ENCODE results near the gene ZNF280D.
"Not testable (repeated sequence)": the region's sequence is repeated elsewhere in the genome, so short reads cannot be mapped to it uniquely, and the experiment has no call there.

ZNF280D gene

DNA sequence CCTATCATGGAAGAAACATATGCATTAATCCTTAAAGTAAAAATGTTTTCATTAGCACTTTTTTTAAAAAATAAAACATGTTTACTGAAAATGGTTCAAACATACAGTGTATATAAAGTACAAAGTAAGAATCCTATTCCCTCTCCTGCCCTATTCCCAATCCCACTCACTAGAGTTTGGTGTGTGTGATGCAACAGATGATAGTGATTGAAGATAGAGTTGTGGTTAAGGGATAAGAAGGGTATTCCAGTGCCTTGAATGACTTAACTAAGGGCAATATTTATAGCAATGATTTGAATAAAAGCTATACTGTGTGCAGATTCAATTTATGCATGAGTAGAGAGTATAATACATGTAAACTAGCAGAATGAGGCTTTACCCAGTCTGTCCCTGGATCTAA, 18.1 kb downstream of the ZNF280D start:
- FAIRE-seq: no peak

- not testable (repeated sequence) for FAIRE-seq
Measured at GRCh38 chr15:56709502-56709901, 23.8 kb downstream of the ZNF280D start.

GRCh38 chr15:56699743-56700142, 33.6 kb downstream of the ZNF280D start:
- FAIRE-seq: no peak

- FAIRE-seq: no peak
Measured at GRCh38 chr15:56698270-56698669, 35.0 kb downstream of the ZNF280D start.

DNA sequence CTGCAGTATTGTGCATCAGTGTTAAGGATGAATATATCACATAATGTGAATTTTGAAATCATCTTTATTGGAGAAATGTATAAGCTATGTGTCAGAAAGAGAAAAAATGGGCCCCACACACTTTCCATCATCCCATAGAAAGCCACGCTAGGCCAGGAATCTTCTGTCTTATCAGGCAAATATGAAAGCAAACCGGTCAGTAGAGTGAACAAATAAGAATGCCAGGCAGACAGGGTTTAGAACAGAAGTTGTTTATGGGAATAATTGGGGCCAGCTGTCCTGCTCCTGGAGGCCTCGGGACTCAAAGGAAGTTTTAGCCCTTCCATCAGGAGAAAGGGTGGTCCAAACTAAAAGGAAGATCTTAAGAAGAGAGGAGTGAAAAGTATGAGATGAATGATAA, 39.5 kb downstream of the ZNF280D start:
- no peak for FAIRE-seq

GRCh38 chr15:56690733-56691132, 42.6 kb downstream of the ZNF280D start:
- FAIRE-seq: no peak

- FAIRE-seq: no peak
Measured at GRCh38 chr15:56683908-56684307, 49.4 kb downstream of the ZNF280D start.

- no peak for FAIRE-seq
Measured at GRCh38 chr15:56681113-56681512, 52.2 kb downstream of the ZNF280D start.

GRCh38 chr15:56679225-56679624, 54.1 kb downstream of the ZNF280D start:
- FAIRE-seq: no peak

DNA sequence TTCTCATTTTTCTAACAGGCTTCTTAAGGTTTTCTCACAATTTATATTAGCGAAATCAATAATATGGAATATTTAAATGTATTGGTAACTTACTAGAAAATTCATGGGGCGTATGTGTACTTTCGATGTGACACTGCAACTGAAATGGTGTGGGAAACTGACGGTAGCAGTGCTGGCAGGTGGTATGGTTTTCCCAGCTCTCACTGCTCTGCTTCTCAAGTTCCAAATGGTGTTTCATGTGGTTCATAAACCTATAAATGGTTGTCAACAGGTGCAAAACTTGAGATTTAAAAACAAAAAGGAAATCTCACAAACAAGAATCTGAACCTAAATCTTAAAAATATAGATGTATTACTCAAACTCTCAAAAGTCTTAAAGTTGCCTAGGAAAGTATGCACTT, 54.7 kb downstream of the ZNF280D start:
- no peak for FAIRE-seq

DNA sequence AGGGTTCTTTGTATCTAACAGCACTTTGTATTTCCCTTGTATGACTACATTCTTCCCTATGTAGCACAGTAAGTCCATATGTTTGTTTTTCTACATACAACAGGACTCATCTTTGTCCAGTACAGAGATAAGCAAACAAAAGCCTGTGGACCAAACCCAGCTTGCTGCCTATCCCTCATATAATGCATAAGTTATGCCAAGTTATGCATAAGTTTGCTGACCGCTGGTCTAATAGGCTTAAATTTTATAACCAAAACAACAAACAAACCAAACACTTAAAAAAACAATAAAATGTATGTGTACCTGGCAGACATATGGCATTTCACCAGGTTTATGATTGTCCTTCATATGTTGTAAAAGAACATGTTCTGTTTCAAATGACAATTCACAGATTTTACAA, 56.0 kb downstream of the ZNF280D start:
- FAIRE-seq: no peak

DNA sequence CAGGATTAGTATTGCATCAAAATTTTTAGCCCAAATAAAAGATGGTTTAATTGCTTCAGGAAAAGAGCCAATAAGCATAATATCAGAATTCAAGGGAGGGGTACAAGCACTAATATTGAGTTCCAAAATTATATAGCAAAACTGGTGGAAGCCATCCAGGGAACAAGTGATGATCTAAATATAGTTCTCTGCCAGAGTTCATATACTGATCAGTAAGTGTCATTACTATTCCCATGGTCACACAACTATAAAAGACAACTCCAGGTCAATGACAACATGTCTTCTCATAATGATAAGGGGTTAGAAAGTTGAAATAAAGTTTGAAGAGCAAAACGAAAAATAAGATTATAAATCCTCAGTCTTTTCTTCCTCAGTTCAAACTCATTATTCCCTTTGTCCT, 57.4 kb downstream of the ZNF280D start:
- FAIRE-seq: no peak

- no peak for FAIRE-seq
Measured at GRCh38 chr15:56674857-56675256, 58.5 kb downstream of the ZNF280D start.

DNA sequence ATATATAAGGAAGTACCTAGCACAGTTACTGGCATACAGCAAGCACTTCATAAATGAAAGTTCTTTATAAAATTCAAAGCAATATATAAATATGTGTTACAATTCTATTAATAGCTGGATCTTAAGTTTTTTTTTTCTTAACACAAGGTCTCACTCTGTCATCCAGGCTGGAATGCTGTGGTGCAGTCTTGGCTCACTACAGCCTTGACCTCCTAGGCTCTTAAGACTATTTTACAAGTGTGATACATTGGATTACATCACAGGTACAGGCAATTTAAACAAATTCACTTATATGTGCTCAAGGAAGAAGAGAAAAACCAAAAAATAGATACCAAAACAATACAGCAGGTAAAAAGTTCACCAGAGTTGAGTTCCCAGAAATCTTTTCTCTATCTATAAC, 60.6 kb downstream of the ZNF280D start:
- no peak for FAIRE-seq

- no peak for FAIRE-seq
Measured at GRCh38 chr15:56667517-56667916, 65.8 kb downstream of the ZNF280D start.

GRCh38 chr15:56660943-56661342, 72.4 kb downstream of the ZNF280D start:
- FAIRE-seq: no peak

- FAIRE-seq: no peak
Measured at GRCh38 chr15:56659197-56659596, 74.1 kb downstream of the ZNF280D start.

DNA sequence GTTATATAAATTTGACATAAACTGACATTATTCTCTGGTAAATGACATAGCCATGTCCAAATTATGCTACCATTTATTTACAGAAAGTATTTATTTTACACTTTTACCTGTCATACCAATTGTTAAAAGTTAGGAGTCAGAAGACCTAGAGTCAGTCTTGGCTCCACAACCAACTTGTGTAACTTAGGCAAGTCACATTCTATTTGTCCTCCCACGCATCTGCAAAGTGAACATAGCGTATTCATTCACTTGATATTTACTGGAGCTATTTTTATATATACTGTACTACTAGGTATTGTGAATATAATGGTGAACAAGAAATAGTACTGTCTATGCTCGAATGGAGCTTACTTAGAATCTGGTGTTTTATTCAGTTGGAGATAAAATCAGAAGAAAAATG, 78.7 kb downstream of the ZNF280D start:
- no peak for FAIRE-seq

- no peak for FAIRE-seq
Measured at GRCh38 chr15:56654216-56654615, 79.1 kb downstream of the ZNF280D start.

- FAIRE-seq: no peak
Measured at GRCh38 chr15:56653787-56654186, 79.5 kb downstream of the ZNF280D start.

DNA sequence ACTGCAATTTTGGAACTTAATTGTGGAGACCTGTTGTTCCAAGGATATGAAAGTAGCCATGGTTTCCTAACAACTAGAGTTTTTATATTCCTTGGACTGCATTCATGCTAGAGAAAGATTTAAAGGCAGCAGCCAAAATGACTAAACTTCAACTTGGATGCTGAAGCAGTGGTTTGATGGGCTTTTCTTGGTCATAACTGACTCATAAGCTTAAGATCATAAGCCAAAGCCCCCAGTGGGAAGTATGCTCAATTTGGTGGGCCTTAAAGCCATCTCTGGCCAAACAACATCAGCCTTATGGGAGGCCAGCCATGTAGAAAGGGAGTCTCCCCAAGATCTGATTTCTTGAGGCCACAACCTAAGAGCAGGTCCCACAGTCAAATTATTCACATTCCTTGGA, 80.2 kb downstream of the ZNF280D start:
- no peak for FAIRE-seq

- FAIRE-seq: no peak
Measured at GRCh38 chr15:56648311-56648710, 85.0 kb downstream of the ZNF280D start.

DNA sequence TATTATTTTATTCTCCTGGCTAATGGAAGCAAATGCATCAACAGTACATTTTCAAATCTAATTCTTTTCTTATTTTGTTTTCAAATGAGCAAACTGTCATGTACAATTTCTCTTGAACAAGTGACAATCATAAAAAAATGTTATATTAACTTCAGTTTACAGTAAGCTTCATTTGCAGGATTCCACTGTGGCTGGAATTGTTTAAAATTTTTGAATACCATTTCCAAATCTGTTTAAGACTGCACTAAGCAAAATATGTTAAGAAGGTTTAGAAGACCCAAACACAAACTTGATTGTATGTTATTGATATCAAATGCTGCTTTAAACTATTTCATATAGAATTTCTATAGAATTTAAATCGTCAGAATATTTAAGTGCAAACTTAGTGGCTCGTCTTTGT, 92.8 kb downstream of the ZNF280D start:
- FAIRE-seq: peak; percentile 14

DNA sequence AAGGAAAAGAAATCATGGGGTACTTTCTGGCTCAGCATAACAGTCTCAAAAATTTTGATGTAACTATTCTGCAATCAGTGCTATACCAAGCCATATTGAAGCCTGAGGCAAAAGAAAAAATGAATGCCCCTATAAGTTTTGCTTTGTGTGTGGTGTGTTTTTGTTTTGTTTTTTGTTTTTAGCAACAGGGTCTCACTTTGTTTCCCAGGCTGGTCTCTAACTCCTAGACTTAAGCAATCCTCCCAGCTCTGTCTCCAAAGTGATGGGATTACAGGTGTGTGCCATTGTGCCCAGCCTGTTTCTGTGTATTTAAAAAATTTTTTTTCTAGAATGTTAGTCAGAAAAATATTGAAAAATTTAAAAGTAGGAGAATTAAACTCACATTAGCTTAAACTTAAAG, 93.2 kb downstream of the ZNF280D start:
- FAIRE-seq: no peak

GRCh38 chr15:56639631-56640030, 93.7 kb downstream of the ZNF280D start:
- FAIRE-seq: no peak

DNA sequence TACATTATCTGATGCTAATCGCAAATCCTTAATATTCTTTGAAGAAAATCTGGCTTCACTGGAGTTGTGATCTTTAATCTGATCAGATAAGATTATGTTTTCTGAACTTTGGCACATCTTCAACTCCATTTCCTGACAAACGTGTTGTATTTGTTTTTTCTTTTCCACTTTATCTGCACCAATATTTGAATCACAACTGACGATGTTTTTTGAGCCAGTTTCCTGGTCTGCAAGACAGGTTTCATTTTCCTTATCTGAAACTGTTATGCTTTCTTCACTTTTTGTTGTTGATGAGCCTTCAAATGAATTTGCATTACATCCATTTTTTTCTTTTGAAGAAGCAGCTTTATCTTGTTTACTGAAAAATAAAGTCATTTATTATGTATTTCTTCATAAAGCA, 101.5 kb downstream of the ZNF280D start:
- no peak for FAIRE-seq
